ENCODE measurements around the gene IL3.
A peak's percentile ranks its signal among the peaks of the same experiment; 100 is the strongest.

Gene IL3, protein sequence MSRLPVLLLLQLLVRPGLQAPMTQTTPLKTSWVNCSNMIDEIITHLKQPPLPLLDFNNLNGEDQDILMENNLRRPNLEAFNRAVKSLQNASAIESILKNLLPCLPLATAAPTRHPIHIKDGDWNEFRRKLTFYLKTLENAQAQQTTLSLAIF

GRCh38 chr5:132060501-132061161 is at the start of gene IL3:
Gene IL3 (plus strand): TSS chr5:132060655. CDS start chr5:132060707, 52 bp downstream.
- DNase-seq (ENCODE audit: low read depth) = no peak

- DNase-seq (ENCODE audit: low read depth) = no peak
Measured at GRCh38 chr5:132010989-132011621, 49.4 kb upstream of the IL3 start.

- DNase-seq (ENCODE audit: low read depth) = no peak
Measured at GRCh38 chr5:132011622-132012343, 48.7 kb upstream of the IL3 start, which contains the start of gene ACSL6. Gene ACSL6 (minus strand): TSS chr5:132011658. CDS start chr5:132011553, 105 bp downstream.

- DNase-seq (ENCODE audit: low read depth) = no peak
Measured at GRCh38 chr5:132012371-132013005, 48.0 kb upstream of the IL3 start.

DNA sequence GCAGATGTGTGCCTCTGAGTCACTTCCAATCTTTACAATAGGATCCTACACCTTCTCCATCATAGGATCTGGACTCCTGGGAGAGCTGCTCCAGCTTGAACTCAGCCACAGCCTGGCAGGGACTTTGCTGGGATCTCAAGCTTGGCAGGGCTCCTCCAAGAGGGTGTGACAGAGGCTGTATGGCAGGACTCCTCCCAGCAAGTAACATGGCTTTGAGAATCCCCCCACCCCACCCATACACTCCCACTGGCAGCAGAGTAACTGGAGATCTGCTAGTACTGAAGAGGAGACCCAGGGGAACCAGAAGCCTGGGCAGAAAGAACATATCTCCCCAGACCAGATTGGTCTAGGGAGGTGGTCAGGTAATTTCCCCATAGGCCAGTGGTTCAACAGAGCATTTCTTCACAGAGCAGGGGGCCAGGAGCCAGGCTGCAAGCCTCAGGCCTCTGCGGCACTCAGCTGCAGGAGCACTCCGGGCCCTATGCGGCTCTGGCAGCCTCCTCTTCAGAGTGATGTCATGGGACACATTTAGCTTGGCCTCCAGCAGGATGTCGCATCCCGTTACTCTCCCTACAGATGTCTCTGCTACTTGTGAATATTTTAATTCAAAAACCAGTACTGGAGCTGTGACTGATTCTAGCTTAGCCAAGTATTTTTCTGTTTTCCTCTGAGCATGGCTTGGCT is 47.3 kb upstream of the IL3 start:
- DNase-seq (ENCODE audit: low read depth) = no peak

- no peak for DNase-seq (ENCODE audit: low read depth)
Measured at GRCh38 chr5:132013711-132014110, 46.7 kb upstream of the IL3 start.

- DNase-seq (ENCODE audit: low read depth) = no peak
Measured at GRCh38 chr5:132016721-132017250, 43.7 kb upstream of the IL3 start.

GRCh38 chr5:132017316-132017715 is 43.1 kb upstream of the IL3 start:
- no peak for DNase-seq (ENCODE audit: low read depth)

DNA sequence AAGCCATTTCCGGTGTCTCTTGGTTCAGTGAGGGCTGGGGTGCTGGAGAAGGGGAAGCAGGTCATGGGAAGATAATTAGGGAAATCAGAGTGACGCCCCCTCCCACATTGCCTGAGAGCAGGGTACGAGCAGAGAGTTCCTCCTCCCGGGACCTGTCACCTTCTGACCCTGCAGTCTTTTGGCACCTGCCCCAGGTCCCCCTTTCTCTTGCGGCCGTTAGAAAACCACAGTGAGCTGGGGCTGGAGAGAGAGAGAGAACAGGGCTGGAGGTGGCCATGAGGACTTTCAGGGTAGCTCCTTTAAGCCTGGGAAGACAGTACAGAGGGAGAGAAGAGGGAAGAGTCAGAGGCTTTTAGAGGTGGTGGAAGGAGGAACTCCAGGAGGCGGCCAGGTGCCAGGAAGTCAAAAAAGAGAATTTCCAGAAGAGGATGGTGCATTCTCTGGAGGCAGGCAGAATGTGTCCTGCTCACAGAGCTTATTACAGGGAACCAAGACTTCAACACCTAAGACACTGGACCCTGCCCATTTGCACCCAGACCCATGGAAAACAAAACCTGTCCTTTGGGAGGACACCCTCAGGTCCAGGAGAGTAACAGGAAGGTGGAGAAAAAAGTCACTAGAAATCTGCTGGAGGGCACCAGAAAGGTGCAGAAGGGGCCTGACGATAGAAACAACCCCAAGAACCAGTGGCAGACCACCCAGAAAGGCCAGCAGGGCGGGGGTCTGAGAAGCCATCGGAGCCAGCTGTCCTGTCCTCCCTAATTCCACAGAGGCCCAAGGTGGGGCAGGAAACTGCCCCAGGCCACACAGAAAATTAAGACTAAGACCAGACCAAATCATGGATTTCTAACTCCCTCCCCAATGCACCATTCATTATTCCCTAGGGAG is 42.5 kb upstream of the IL3 start:
- no peak for DNase-seq (ENCODE audit: low read depth)

- DNase-seq (ENCODE audit: low read depth) = no peak
Measured at GRCh38 chr5:132019337-132019736, 41.1 kb upstream of the IL3 start.

GRCh38 chr5:132019857-132020555 is 40.4 kb upstream of the IL3 start:
- DNase-seq (ENCODE audit: low read depth) = peak; percentile 32

DNA sequence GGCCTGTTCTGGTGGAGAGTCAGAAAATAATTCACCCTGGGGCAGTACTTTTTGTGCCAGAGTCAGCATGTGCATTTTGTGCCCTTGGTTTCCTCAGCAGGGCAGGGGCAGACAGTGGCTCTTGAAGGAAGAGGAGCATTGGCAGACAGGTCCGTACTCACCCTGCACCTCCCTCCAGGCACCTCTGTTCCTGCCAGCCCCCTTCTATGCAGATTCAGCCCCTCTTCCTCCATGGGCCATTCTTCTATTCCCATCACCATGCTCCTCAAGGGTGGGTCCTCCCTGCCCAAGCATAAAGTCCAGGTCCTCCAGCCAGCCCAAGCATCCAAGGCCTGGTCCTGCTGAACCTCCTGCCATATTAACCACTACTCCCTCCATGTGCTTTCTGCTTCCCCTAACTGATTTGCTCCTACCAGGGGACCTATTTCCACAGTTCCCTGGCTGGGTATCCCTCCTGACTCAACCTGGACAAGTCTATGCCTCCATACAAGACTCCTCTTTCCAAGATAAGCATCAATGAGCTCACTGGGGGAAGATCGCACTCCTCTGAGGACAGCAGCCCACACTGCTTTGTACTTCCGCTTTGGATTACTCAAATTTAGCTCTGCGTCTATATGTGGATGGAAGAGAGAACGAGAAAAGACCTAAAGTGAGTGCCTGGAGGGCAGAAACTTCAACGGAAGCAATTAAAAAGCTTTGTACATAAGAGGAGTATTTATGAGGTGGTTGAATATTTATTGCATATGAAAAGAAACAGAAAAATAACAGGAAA is 39.7 kb upstream of the IL3 start:
- no peak for DNase-seq (ENCODE audit: low read depth)

DNA sequence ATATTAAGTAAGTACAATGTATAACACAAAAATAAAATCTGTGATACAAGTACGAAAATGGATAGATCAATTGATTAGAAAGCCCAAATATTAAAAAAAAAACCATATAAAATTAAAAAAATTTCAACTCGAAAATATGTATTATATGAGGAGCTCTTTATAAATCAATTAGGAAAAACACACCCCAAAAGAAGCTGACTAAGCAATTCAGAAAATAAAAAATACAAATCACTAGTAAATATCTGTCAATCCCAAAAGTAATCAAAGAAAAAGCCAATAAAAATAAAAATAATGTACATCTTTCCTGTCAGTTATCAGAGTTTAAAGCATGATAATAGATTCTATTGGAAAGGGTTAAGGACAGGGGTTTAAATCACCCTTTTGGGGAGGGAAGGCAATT is 38.8 kb upstream of the IL3 start:
- DNase-seq (ENCODE audit: low read depth) = no peak

- no peak for DNase-seq (ENCODE audit: low read depth)
Measured at GRCh38 chr5:132022737-132023136, 37.7 kb upstream of the IL3 start.

DNA sequence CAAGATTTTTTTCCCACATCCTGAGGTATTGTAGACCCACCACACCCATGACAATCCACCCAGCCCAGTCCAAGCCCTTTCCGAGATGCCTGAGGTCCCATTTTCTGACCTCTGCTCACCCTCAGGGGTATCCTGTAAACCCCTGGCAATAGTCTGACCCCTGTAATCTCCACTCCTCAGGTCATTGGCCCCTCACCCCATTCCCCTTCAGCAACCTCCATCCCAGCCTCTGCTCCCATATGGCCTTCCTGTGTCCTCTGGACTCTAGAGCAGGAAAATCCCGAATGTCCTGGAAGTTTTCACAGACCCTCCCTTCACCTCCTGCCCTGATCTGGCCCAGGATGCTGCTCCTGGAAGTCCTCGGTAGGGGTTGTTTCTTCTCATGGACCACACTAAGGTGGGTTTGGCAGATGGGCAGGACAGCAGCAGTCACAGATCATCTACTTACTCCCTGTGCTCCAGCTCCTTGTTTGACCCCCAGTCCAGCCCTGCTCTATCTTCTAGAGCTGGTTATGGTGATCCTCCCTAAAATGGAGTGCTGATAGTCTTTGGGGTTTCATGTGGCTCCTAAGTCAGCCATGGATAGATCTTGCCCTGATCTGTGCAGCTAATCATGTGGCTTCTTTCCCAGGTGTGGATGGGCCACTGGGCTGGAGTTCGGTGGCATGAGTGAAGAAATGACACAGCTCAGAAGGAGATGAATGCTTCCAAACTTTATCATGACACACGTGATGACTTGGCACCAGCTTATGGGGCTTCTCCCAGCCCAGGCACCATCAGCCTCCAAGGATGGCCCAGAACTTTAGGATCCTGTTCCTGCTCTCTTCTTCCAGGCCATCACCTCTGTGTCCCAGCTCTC is 37.0 kb upstream of the IL3 start:
- no peak for DNase-seq (ENCODE audit: low read depth)

DNA sequence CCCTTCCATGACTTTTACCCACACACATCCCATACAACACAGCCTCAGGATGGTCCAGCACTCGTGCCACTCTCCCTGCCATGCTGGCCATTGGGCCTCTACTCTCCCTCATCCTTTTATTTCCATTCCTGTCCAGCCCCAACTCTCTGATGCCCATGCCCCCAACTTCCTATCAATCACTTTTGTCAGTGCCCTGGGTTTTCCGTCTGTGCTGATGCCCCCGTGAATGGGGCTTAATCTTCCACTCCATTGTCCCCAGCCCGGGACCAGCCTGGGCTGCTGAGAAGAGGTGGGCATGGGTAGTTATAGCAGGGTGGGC is 36.4 kb upstream of the IL3 start:
- no peak for DNase-seq (ENCODE audit: low read depth)

- DNase-seq (ENCODE audit: low read depth) = no peak
Measured at GRCh38 chr5:132024789-132025402, 35.6 kb upstream of the IL3 start.
